ENCODE results near the gene LYG1.

- TF ChIP-seq, protein P1, sequence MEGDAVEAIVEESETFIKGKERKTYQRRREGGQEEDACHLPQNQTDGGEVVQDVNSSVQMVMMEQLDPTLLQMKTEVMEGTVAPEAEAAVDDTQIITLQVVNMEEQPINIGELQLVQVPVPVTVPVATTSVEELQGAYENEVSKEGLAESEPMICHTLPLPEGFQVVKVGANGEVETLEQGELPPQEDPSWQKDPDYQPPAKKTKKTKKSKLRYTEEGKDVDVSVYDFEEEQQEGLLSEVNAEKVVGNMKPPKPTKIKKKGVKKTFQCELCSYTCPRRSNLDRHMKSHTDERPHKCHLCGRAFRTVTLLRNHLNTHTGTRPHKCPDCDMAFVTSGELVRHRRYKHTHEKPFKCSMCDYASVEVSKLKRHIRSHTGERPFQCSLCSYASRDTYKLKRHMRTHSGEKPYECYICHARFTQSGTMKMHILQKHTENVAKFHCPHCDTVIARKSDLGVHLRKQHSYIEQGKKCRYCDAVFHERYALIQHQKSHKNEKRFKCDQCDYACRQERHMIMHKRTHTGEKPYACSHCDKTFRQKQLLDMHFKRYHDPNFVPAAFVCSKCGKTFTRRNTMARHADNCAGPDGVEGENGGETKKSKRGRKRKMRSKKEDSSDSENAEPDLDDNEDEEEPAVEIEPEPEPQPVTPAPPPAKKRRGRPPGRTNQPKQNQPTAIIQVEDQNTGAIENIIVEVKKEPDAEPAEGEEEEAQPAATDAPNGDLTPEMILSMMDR (IDR thresholded peaks at IDR 0.05 in 8 of 11, conservative IDR thresholded peaks at IDR 0.05 in 3 of 11), result no peak
- no peak for TF ChIP-seq POLR2A (IDR thresholded peaks at IDR 0.05)
- TF ChIP-seq POLR2AphosphoS5 (IDR thresholded peaks at IDR 0.05), result no peak
Observed at GRCh38 chr2:99348173-99348572, 47.2 kb upstream of the LYG1 start.
